Upper lobe of left lung (tissue), 4 donors: ENCODE results near the gene PREX1.

Experiments
- CTCF ChIP-seq, 6 experiments: fragments of 450-650 bp in 4 of 6; fragments of 200-600 bp in 2 of 6; sonication (generic) in 2 of 6; IDR thresholded peaks; one replicate each; pipeline ENCODE4 v1.5.1; 2016 to 2019; ENCODE audit warnings: antibody characterized with exemption in 6 of 6
- EP300 ChIP-seq, 4 donors: sonication (generic); formaldehyde crosslinking; IDR thresholded peaks; one replicate each; pipeline ENCODE4 v1.5.1; 2017; ENCODE audit warnings: antibody characterized with exemption in 4 of 4, control low read depth in 2 of 4
- POLR2A ChIP-seq, 4 donors: fragments of 450-650 bp; IDR thresholded peaks; one replicate each; pipeline ENCODE4 v1.5.1; 2016 to 2017; ENCODE audit warnings: antibody characterized with exemption in 4 of 4, mild to moderate bottlenecking in 2 of 4
- POLR2AphosphoS5 ChIP-seq, 2 donors: sonication (generic); formaldehyde crosslinking; IDR thresholded peaks; one replicate each; pipeline ENCODE4 v1.5.1; 2017; ENCODE audit warnings: antibody characterized with exemption in 2 of 2

- TF ChIP-seq CTCF (IDR thresholded peaks at IDR 0.05), result no peak
- TF ChIP-seq EP300 (IDR thresholded peaks at IDR 0.05), result no peak
- no peak for TF ChIP-seq POLR2A (IDR thresholded peaks at IDR 0.05)
- TF ChIP-seq POLR2AphosphoS5 (IDR thresholded peaks at IDR 0.05), result no peak
Measured at GRCh38 chr20:48680650-48681049, 147.1 kb downstream of the PREX1 start.
